GM10248 (cell line): ENCODE results near the gene CCRL2.

ENCODE experiments used
- CTCF ChIA-PET: fragments of 300-600 bp; sonication (Branson Sonifier 250); formaldehyde crosslinking; extraction: SDS; loops from one replicate; lab custom pipeline; 2021; ENCODE audit warnings: antibody characterized with exemption; lab: Yijun Ruan, JAX
- POLR2A ChIA-PET: fragments of 350-650 bp; sonication (Branson Sonifier 250); formaldehyde crosslinking; extraction: SDS; loops from one replicate; lab custom pipeline; 2020; ENCODE audit warnings: antibody characterized with exemption; lab: Yijun Ruan, JAX
- DNase-seq: peaks from one replicate; pipeline ENCODE4 v3.0.0; 2012; ENCODE audit errors: extremely low spot score
- CTCF ChIP-seq: IDR thresholded peaks from 2 replicates; pipeline ENCODE4 v1.5.1; 2012; ENCODE audit warnings: mild to moderate bottlenecking, low read depth; ENCODE audit errors: extremely low read depth, missing control alignments, control extremely low read depth

CCRL2 gene

GRCh38 chr3:46416125-46416810 lies 9.2 kb downstream of the CCRL2 start:
- ChIA-PET POLR2A (no interaction called here), CTCF (interaction anchor here (1.4 to 2.2 kb wide), 2 partner anchors 8 to 32 kb away, joined by 3 to 5 read pairs; no protein-coding TSS in a partner anchor)
- no peak for TF ChIP-seq CTCF
- no peak for DNase-seq

- DNase-seq = no peak
- POLR2A ChIA-PET = no interaction called here
- TF ChIP-seq CTCF = no peak
- CTCF ChIA-PET = interaction anchor here (0.7 to 1.4 kb wide), 2 partner anchors 8 to 33 kb away, joined by 3 read pairs; no protein-coding TSS in a partner anchor
These were observed 9.9 kb downstream of the CCRL2 start for GRCh38 chr3:46416811-46417510.

GRCh38 chr3:46417841-46418611 lies 11.0 kb downstream of the CCRL2 start:
- no peak for DNase-seq
- TF ChIP-seq CTCF = no peak
- ChIA-PET POLR2A (no interaction called here), CTCF (no interaction called here)

GRCh38 chr3:46419816-46420215 lies 12.8 kb downstream of the CCRL2 start:
- CTCF ChIA-PET = interaction anchor here (1.0 kb wide), 1 partner anchor 55 kb away, joined by 3 read pairs; no protein-coding TSS in a partner anchor
- no peak for TF ChIP-seq CTCF
- POLR2A ChIA-PET = no interaction called here
- no peak for DNase-seq

GRCh38 chr3:46420931-46421330 lies 13.9 kb downstream of the CCRL2 start:
- POLR2A ChIA-PET = no interaction called here
- no peak for TF ChIP-seq CTCF
- no peak for DNase-seq
- CTCF ChIA-PET = interaction anchor here (1.5 kb wide), 1 partner anchor 10 kb away, joined by 3 read pairs; no protein-coding TSS in a partner anchor

GRCh38 chr3:46422617-46423016 lies 15.6 kb downstream of the CCRL2 start:
- ChIA-PET CTCF (no interaction called here), POLR2A (no interaction called here)
- TF ChIP-seq CTCF = no peak
- no peak for DNase-seq
